Esophagus muscularis mucosa (tissue), 3 donors: ENCODE results near the gene TNRC6A.

Experiments used
- CTCF ChIP-seq, 3 experiments: fragments of 200-600 bp in 2 of 3; fragments of 450-650 bp in 1 of 3; sonication (generic) in 2 of 3; IDR thresholded peaks; one replicate each; pipeline ENCODE4 v1.5.1; 2017 to 2019; ENCODE audit warnings: antibody characterized with exemption in 3 of 3, mild to moderate bottlenecking in 2 of 3, moderate library complexity in 1 of 3
- POLR2A ChIP-seq: fragments of 450-650 bp; IDR thresholded peaks from one replicate; pipeline ENCODE4 v1.6.1; 2017; ENCODE audit warnings: antibody characterized with exemption, moderate library complexity, mild to moderate bottlenecking, low read depth
- POLR2AphosphoS5 ChIP-seq, 2 donors: sonication (generic); formaldehyde crosslinking; IDR thresholded peaks; one replicate each; pipeline ENCODE4 v1.6.1; 2017; ENCODE audit warnings: antibody characterized with exemption in 2 of 2

DNA sequence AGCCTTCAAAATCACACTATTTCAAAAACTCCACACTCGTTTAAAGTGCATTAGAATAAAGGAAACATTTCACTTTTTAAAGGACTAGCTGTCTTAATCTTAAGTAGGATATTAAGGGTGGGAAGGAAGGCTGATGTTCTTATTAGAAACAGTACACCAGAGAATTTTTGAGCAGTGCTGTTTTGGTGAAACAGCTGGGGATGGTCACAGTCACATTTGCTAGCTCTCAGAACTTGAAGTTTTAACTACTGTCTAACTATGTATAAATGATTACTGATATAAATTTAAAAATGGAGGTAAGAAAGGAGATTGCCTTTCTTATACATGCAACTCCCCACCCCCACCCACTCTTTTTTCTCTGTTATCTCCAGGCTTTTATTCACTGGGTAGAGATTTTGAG lies 77.8 kb downstream of the TNRC6A start:
- TF ChIP-seq CTCF (IDR thresholded peaks at IDR 0.05) (no peak), POLR2AphosphoS5 (IDR thresholded peaks at IDR 0.05) (no peak), POLR2A (no peak)
